Measurements from ENCODE around the gene CFAP221. TPM values are rescaled to one million over a fixed set of nuclear protein-coding genes. Genes with fewer than 3 reads are reported as not detected.

CFAP221 gene
- polyA plus RNA-seq, 2 donors = 0.08 TPM; not detected in 1

DNA sequence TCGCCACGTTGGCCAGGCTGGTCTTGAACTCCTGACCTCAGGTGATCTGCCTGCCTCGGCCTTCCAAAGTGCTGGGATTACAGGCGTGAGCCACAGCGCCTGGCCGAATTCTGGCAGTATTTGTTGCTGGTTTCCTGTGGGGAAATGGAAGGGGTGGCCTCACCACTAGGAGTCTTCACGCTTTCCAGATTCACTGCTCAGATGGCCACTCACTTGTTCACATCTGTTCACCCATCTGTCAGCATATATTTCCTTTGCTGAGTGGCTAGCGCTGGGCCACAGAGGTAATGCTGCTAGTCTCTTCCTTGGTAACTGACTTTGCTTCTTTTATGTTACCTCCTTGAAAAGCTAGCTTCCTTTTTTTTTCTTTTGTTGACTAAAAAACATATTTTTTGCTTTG, 162.0 kb downstream of the CFAP221 start:
- WGBS, 2 donors = 77 to 84% methylated on average over 8 of the region's 8 CpGs
- Histone ChIP-seq H3K4me3 (ENCODE audit: low read depth in 1 of 2, low read length in 2 of 2) (no peak overlapping the region), H3K9me3 (ENCODE audit: control insufficient read depth in 2 of 2, insufficient read depth in 1 of 2, low read depth in 1 of 2, low read length in 1 of 2) (peaks cover 0 to 5% of the 10 kb centered on the region in 2 donors), H3K27ac (ENCODE audit: low read depth in 2 of 2, low read length in 1 of 2) (no peak overlapping the region), H3K4me1 (ENCODE audit: control insufficient read depth in 2 of 2, insufficient read depth in 2 of 2, low read length in 1 of 2) (no peaks in the 10 kb centered on the region), H3K36me3 (ENCODE audit: control insufficient read depth in 2 of 2, insufficient read depth in 2 of 2, low read length in 1 of 2) (no peaks in the 10 kb centered on the region), H3K27me3 (ENCODE audit: control insufficient read depth in 1 of 2, insufficient read depth in 2 of 2, low read length in 2 of 2) (no peaks in the 10 kb centered on the region)

Other genes with a start within 250 kb of the CFAP221 start
- gene C2orf76, start 177.6 kb upstream of the CFAP221 start, polyA plus RNA-seq = 10 to 100 TPM; 11.7 to 12.6 TPM
- gene DBI, start 177.5 kb upstream of the CFAP221 start, polyA plus RNA-seq = 1,000 to 10,000 TPM in 1 of 2 donors, 100 to 1,000 TPM in 1; 823 to 1,063 TPM
- 1 to 10 TPM; 3.4 to 4.0 TPM for gene TMEM37, start 112.6 kb upstream of the CFAP221 start, polyA plus RNA-seq
- gene SCTR, start 20.0 kb upstream of the CFAP221 start, polyA plus RNA-seq = under 1 TPM; 0.13 to 0.26 TPM
- gene TMEM177, start 134.8 kb downstream of the CFAP221 start, polyA plus RNA-seq = 1 to 10 TPM; 5.0 to 8.7 TPM
- 1 to 10 TPM; 2.0 to 4.5 TPM for gene PTPN4, start 215.5 kb downstream of the CFAP221 start, polyA plus RNA-seq